Fibroblast of the aortic adventitia (primary cell): ENCODE data around the gene CDH8. TPM values are rescaled to one million over a fixed set of nuclear protein-coding genes. Genes with fewer than 3 reads are reported as not detected.

Experiments
- DNase-seq: peaks from one replicate; pipeline ENCODE4 v3.0.0-alpha.2; 2010; ENCODE audit warnings: low read depth
- H3K4me3 ChIP-seq: 2 replicates; pipeline ENCODE4 v1.5.1; 2011; ENCODE audit warnings: low read depth, mild to moderate bottlenecking, control low read depth, low read length, moderate library complexity
- total RNA-seq: library from RNA; depleted of rRNA; stranded (reverse); fragments of >200 nt; gene quantifications from 2 replicates; pipeline ENCODE4 v1.2.3, GENCODE V29; 2012; ENCODE audit warnings: low replicate concordance
- TF ChIP-seq, protein P1 (sequence below): IDR thresholded peaks from 2 replicates; pipeline ENCODE4 v1.5.1; 2011; ENCODE audit warnings: mild to moderate bottlenecking, low read length, control low read depth, inconsistent platforms; ENCODE audit not compliant: insufficient read depth

The CDH8 gene
- total RNA-seq, 1 donor, result not detected

DNA sequence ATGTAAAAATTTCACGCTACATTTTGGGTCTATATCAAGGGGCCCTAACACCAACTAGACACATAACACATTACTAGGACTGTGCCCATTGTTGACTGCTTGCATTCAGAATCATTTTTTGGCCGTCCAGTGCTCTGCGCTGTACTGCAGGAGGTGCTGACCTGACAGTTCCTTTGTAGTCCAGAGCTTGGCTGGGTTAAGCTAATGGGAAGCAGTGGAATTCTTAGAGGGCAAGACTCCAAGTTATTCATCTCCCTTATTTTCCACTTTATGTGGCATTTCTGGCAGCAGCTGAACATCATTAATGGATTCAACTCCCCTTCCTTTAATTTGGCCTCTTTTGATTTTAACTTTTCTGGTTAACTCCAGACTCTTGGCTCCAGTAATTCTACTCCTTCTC, 351.7 kb downstream of the CDH8 start:
- TF ChIP-seq, protein P1, sequence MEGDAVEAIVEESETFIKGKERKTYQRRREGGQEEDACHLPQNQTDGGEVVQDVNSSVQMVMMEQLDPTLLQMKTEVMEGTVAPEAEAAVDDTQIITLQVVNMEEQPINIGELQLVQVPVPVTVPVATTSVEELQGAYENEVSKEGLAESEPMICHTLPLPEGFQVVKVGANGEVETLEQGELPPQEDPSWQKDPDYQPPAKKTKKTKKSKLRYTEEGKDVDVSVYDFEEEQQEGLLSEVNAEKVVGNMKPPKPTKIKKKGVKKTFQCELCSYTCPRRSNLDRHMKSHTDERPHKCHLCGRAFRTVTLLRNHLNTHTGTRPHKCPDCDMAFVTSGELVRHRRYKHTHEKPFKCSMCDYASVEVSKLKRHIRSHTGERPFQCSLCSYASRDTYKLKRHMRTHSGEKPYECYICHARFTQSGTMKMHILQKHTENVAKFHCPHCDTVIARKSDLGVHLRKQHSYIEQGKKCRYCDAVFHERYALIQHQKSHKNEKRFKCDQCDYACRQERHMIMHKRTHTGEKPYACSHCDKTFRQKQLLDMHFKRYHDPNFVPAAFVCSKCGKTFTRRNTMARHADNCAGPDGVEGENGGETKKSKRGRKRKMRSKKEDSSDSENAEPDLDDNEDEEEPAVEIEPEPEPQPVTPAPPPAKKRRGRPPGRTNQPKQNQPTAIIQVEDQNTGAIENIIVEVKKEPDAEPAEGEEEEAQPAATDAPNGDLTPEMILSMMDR, result no peak
- no peak for DNase-seq
- H3K4me3 ChIP-seq, result no peak overlapping the region

DNA sequence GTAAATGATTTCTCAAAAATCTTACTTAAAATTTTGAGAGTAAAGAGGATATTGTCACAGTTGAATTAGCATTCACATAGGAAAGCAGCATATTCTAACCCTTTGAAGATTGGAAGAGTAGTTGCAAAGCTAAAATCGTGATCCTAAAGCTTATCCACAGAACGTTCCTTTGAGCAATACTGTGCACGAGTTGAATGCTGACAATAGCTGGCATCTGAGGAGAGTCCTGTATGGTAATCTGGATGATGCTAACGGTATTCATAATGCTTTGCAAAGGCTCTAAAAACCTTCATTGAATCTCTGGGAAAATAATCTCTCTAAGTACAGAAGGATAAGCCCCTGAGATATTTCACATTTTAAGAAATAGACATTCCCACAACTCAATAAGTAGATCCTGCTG, 354.6 kb downstream of the CDH8 start:
- TF ChIP-seq, protein P1, result no peak
- no peak overlapping the region for H3K4me3 ChIP-seq
- no peak for DNase-seq

DNA sequence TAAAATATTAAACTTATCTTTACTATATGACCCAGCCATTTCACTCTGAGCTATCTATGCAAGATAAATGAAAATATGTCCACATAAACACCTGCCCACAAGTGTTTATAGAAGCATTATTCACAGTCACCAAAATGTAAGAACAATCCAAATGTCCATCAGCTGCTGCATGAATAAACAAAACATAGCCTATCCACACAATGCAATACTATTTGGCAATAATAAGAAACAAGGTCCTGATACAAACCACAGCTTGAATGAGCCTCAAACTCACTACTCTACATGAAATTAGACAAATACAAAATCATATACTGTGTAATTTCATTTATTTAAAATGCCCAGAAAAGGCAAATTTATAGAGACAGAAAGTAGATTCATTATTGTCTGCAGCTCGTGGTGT, 355.1 kb downstream of the CDH8 start:
- DNase-seq, result no peak
- TF ChIP-seq, protein P1, result no peak
- no peak overlapping the region for H3K4me3 ChIP-seq

GRCh38 chr16:61678182-61678581, 358.1 kb downstream of the CDH8 start:
- DNase-seq, result no peak
- TF ChIP-seq, protein P1, result no peak
- H3K4me3 ChIP-seq, result no peak overlapping the region

DNA sequence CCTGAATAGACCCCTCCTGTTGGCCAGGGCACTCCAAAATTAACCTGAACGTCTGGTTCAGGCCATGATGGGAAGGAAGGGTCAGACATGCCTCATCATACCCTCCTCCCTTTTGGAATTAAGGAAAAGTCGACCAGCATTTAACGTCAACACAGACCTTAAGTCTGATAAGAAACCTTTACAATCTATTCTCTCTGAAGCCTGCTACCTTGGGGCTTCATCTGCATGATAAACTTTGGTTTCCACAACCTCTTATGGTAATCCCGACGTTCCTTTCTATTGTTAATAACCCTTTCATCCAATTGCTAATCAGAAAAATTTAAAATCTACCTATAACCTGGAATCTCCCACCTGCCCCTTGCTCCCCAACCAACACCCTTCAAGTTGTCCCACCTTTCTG, 358.5 kb downstream of the CDH8 start:
- TF ChIP-seq, protein P1, result no peak
- DNase-seq, result no peak

GRCh38 chr16:61676740-61677139, 359.5 kb downstream of the CDH8 start:
- no peak for DNase-seq
- TF ChIP-seq, protein P1, result no peak
- H3K4me3 ChIP-seq, result no peak overlapping the region

More for the DNA sequence above, 358.5 kb downstream of the CDH8 start:
- no peak overlapping the region for H3K4me3 ChIP-seq

DNA sequence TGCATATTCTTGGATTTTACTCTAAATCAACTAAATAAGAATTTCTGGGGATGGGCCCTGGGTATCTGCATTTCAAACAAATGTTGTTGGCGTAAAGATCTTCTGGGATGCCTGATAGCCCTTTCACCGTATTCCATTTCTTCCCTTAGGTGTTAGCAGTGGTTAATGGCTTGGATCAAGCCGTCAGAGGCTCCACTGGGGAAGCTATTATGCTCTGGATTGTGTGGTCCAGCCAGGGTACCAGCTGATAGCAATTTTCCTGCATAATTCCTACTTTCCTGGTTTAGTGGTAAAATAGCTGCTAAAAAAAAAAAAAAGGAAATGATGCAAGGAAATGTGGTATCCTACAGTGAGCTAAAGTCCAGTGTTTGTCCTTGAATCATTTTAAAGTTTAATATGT, 365.1 kb downstream of the CDH8 start:
- DNase-seq, result no peak
- H3K4me3 ChIP-seq, result no peak overlapping the region
- TF ChIP-seq, protein P1, result no peak
